GM12878 (cell line): ENCODE results near the gene ANXA10. TPM values are rescaled to one million over a fixed set of nuclear protein-coding genes. Genes with fewer than 3 reads are reported as not detected.

Experiments
- ATAC-seq: fragments of 200-7000 bp; cut with Tn5 transposase; 3 replicates; pipeline ENCODE4 v1.9.1; 2020; ENCODE audit warnings: mild to moderate bottlenecking, moderate library complexity
- BruUV-seq: library from RNA; stranded (reverse); fragments of 400-500 nt; replicated peaks from 2 replicates; lab custom pipeline; 2021; lab: Mats Ljungman, UMichigan
- CTCF ChIA-PET: fragments of 300-600 bp; sonication (Branson Sonifier 250); formaldehyde crosslinking; extraction: SDS; loops from one replicate; lab custom pipeline; 2021; ENCODE audit warnings: inconsistent platforms; lab: Yijun Ruan, JAX
- POLR2A ChIA-PET: fragments of 350-600 bp; formaldehyde crosslinking; extraction: SDS; loops from one replicate; lab custom pipeline; 2021; ENCODE audit warnings: inconsistent platforms; lab: Charles Lee
- RAD21 ChIA-PET: fragments of 300-600 bp; sonication (Branson Sonifier 250); formaldehyde crosslinking; loops from one replicate; lab custom pipeline; 2023; ENCODE audit warnings: antibody characterized with exemption; ENCODE audit not compliant: unreplicated experiment; lab: Charles Lee
- SMC1A ChIA-PET: fragments of 300-600 bp; sonication (Branson Sonifier 250); formaldehyde crosslinking; loops from one replicate; lab custom pipeline; 2023; ENCODE audit not compliant: unreplicated experiment, uncharacterized antibody; lab: Charles Lee
- DNase-seq: peaks from one replicate; pipeline ENCODE4 v3.0.0-alpha.2; 2011; ENCODE audit warnings: low read depth, low spot score
- FAIRE-seq: peaks from 3 replicates; lab custom pipeline; 2011; peaks lifted over from hg19 to GRCh38; lab: Jason Lieb, UNC
- H2AFZ ChIP-seq: 2 replicates; pipeline ENCODE4 v1.6.0; 2011; ENCODE audit warnings: low read depth, low read length, control low read depth; ENCODE audit not compliant: control insufficient read depth
- H3K27ac ChIP-seq: 2 replicates; pipeline ENCODE4 v1.5.1; 2011; ENCODE audit warnings: control low read depth; ENCODE audit not compliant: control insufficient read depth, insufficient read depth
- H3K27me3 ChIP-seq, 2 experiments: replicated peaks in 1 of 2; 2 replicates each; pipeline versions ENCODE4 v1.6.0 to v1.6.1; 2011; ENCODE audit warnings: low read length in 1 of 2; ENCODE audit not compliant: control insufficient read depth in 2 of 2, insufficient read depth in 2 of 2
- H3K36me3 ChIP-seq, 2 experiments: 2 replicates each; pipeline ENCODE4 v1.5.1; 2011; ENCODE audit warnings: low read length in 1 of 2; ENCODE audit not compliant: control insufficient read depth in 2 of 2, insufficient read depth in 2 of 2
- H3K4me1 ChIP-seq: 2 replicates; pipeline ENCODE4 v1.6.1; 2011; ENCODE audit warnings: mild to moderate bottlenecking, low read length, moderate library complexity, mixed read lengths; ENCODE audit not compliant: control insufficient read depth, insufficient read depth
- H3K4me2 ChIP-seq: 2 replicates; pipeline ENCODE4 v1.6.0; 2011; ENCODE audit warnings: control low read depth; ENCODE audit not compliant: control insufficient read depth, insufficient read depth
- H3K4me3 ChIP-seq: fragments of 200-600 bp; sonication (generic); 2 replicates; pipeline ENCODE4 v1.5.1; 2016
- H3K79me2 ChIP-seq: 2 replicates; pipeline ENCODE4 v1.6.0; 2011; ENCODE audit warnings: low read length; ENCODE audit not compliant: control insufficient read depth, insufficient read depth
- H3K9ac ChIP-seq: 2 replicates; pipeline ENCODE4 v1.8.0; 2011; ENCODE audit warnings: low read length, control low read depth, mixed read lengths; ENCODE audit not compliant: control insufficient read depth, insufficient read depth
- H3K9me3 ChIP-seq: replicated peaks from 3 replicates; pipeline ENCODE4 v1.5.1; 2011; ENCODE audit warnings: mild to moderate bottlenecking, low read length; ENCODE audit not compliant: control insufficient read depth, insufficient read depth
- H4K20me1 ChIP-seq: 2 replicates; pipeline ENCODE4 v1.6.0; 2011; ENCODE audit not compliant: control insufficient read depth, insufficient read depth
- EP300 ChIP-seq, 2 experiments: fragments of 150-350 bp in 1 of 2; IDR thresholded peaks; 2 replicates each; pipeline ENCODE4 v1.6.1; 2011 to 2012; ENCODE audit warnings: low read depth in 2 of 2, low read length in 2 of 2, borderline replicate concordance in 1 of 2, improper control_type of control experiment in 1 of 2, inconsistent platforms in 1 of 2; ENCODE audit not compliant: control insufficient read depth in 1 of 2
- NFIC ChIP-seq: IDR thresholded peaks from 2 replicates; pipeline ENCODE4 v1.6.1; 2012; ENCODE audit warnings: low read depth, mild to moderate bottlenecking, inconsistent platforms, low read length, moderate library complexity
- PAX5 ChIP-seq: IDR thresholded peaks from 2 replicates; pipeline ENCODE4 v1.6.1; 2011; ENCODE audit warnings: low read depth, low read length, borderline replicate concordance
- PKNOX1 ChIP-seq: fragments of 450-650 bp; IDR thresholded peaks from 2 replicates; pipeline ENCODE4 v1.6.1; 2016; ENCODE audit warnings: mild to moderate bottlenecking
- SMAD1 ChIP-seq: fragments of 450-650 bp; IDR thresholded peaks from 2 replicates; pipeline ENCODE4 v1.6.1; 2018; ENCODE audit warnings: mild to moderate bottlenecking, low read depth; ENCODE audit not compliant: partially characterized antibody
- YBX1 ChIP-seq: fragments of 450-650 bp; IDR thresholded peaks from 2 replicates; pipeline ENCODE4 v1.6.1; 2016; ENCODE audit warnings: antibody characterized with exemption
- WGBS: methylation state at CpG from one replicate; pipeline ENCODE4 v1.1.6; 2016; ENCODE audit warnings: low lambda C conversion rate; ENCODE audit not compliant: insufficient replicate concordance, insufficient coverage; ENCODE audit errors: missing lambda C conversion rate; 5-methylcytosine and 5-hydroxymethylcytosine counted together
- in situ Hi-C: fragments of 300-500 bp; cut with MboI; formaldehyde crosslinking; loops from 9 replicates; pipeline ENCODE4 v1.14.3; 2018; ENCODE audit warnings: mixed read lengths
- intact Hi-C: fragments of 100-400 bp; cut with micrococcal nuclease; formaldehyde crosslinking; loops from one replicate; pipeline ENCODE4 v1.14.2; 2022; ENCODE audit not compliant: unreplicated experiment
- polyA plus RNA-seq, 11 experiments: library from polyadenylated mRNA; depleted of rRNA in 4 of 11; unstranded in 6 of 11; stranded (reverse) in 5 of 11; fragments of >200 nt; fragmentation: Nextera tagmentation in 4 of 11; fragmentation: Illumina TruSeq in 1 of 11; extraction: Ambion mirVana in 4 of 11; extraction: Trizol in 1 of 11; gene quantifications; 1 replicate in 1 of 11; 2 replicates in 10 of 11; pipeline versions ENCODE4 v1.2.1 to v1.2.3, GENCODE V29; 2011 to 2016; ENCODE audit warnings: inconsistent platforms in 2 of 11, missing spikeins in 2 of 11, low read depth in 1 of 11
- total RNA-seq, 4 experiments: library from RNA; depleted of rRNA in 3 of 4; stranded (reverse); fragments of >200 nt in 3 of 4; fragmentation: Illumina TruSeq in 1 of 4; extraction: Trizol in 1 of 4; gene quantifications; 2 replicates each; pipeline versions ENCODE4 v1.2.1 to v1.2.3, GENCODE V29; 2013 to 2021
- TF ChIP-seq, protein P1 (sequence below): IDR thresholded peaks from 2 replicates; pipeline ENCODE4 v1.6.1; 2012; ENCODE audit warnings: low read depth, low read length, improper control_type of control experiment

Gene ANXA10
- total and polyA plus RNA-seq, 10 of the 15 experiments (the other 5 are each of a cell fraction or from before 2014, with no cell fraction given), result not detected

- TF ChIP-seq, protein P1, sequence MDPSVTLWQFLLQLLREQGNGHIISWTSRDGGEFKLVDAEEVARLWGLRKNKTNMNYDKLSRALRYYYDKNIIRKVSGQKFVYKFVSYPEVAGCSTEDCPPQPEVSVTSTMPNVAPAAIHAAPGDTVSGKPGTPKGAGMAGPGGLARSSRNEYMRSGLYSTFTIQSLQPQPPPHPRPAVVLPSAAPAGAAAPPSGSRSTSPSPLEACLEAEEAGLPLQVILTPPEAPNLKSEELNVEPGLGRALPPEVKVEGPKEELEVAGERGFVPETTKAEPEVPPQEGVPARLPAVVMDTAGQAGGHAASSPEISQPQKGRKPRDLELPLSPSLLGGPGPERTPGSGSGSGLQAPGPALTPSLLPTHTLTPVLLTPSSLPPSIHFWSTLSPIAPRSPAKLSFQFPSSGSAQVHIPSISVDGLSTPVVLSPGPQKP, result no peak
- no peak for TF ChIP-seq SMAD1
- no peak for TF ChIP-seq PAX5
Measured at GRCh38 chr4:168164045-168164444, 71.7 kb downstream of the ANXA10 start (continued).

DNA sequence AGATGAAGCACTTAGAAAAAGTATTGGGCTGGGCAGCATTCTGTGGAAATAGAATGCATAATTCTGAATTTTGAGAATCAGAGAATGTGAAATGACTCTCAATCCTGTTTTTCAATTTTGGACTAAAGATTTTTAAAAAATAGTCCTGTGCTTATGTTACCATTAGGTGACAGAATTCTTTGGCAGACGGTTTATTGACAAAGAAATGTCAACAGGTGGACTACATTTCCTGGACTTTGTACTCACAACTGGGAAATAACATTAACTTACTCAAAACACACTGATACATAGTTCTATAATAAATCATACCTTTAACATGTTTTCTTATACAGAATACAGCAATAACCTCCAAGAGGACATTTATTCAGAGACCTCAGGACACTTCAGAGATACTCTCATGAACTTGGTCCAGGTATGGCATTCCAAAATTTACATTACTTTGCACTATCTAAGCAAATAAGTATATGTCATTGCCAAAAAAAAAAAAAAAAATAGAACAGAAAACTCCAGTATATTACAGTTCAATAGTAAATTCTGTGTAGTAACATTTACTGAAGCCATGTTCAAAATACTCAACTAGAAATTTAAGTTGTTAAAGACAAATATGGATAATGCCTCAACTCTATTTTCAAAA lies 72.7 kb downstream of the ANXA10 start:
- CTCF ChIA-PET, result no interaction called here
- ATAC-seq (no peak), DNase-seq (no peak), FAIRE-seq (no peak)
- POLR2A ChIA-PET, result no interaction called here
- RAD21 ChIA-PET, result no interaction called here
- in situ Hi-C loops (no loop called here), intact Hi-C loops (no loop called here)
- H3K27me3 ChIP-seq, result no peaks in the 10 kb centered on the region
- no peaks in the 10 kb centered on the region for H3K4me1 ChIP-seq
- SMC1A ChIA-PET, result no interaction called here
- BruUV-seq, result no TSS peak
- H3K9ac ChIP-seq, result no peak overlapping the region
- no peaks in the 10 kb centered on the region for H3K36me3 ChIP-seq
- 0% methylated on average over 1 of the region's 1 CpG for WGBS
- no peak overlapping the region for H3K4me3 ChIP-seq
- no peaks in the 10 kb centered on the region for H3K79me2 ChIP-seq
- H3K27ac ChIP-seq, result no peak overlapping the region
- H3K4me2 ChIP-seq, result no peak overlapping the region
- no peak overlapping the region for H2AFZ ChIP-seq
- TF ChIP-seq YBX1 (no peak), PKNOX1 (no peak), EP300 (IDR thresholded peaks at IDR 0.05; ENCODE audit: borderline replicate concordance in 1 of 2, control insufficient read depth in 1 of 2, low read depth in 2 of 2, low read length in 2 of 2) (no peak), NFIC (no peak)
- H3K9me3 ChIP-seq, result no peaks in the 10 kb centered on the region
- no peaks in the 10 kb centered on the region for H4K20me1 ChIP-seq
